ENCODE results near the gene RAP1GDS1.

DNA sequence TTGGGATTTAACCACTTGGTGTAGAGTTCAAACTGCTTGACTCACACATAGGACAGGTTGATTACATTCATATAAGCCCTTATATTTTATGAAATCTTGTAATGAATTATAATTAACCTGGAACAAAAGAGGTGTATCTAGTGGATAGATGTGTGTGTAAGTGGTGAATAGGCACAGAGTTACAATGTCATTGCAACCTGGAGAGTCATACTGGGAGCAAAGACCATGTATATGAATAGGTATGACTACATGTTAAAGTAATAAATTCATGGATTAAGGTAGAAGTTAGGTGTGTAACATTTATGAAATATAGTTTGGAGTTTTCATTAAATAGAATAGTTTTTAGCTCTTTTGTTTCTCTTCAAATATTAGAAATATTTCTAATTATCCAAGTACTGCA, 26.1 kb downstream of the RAP1GDS1 start:
- TF ChIP-seq PPARA (CRISPR knock-in tag; IDR thresholded peaks at IDR 0.05; ENCODE audit: borderline replicate concordance) (no peak), ZNF565 (CRISPR knock-in tag; conservative IDR thresholded peaks at IDR 0.05; ENCODE audit: low read depth) (no peak), ZFP30 (CRISPR knock-in tag; IDR thresholded peaks at IDR 0.05) (no peak)
- TF ChIP-seq, protein P1, sequence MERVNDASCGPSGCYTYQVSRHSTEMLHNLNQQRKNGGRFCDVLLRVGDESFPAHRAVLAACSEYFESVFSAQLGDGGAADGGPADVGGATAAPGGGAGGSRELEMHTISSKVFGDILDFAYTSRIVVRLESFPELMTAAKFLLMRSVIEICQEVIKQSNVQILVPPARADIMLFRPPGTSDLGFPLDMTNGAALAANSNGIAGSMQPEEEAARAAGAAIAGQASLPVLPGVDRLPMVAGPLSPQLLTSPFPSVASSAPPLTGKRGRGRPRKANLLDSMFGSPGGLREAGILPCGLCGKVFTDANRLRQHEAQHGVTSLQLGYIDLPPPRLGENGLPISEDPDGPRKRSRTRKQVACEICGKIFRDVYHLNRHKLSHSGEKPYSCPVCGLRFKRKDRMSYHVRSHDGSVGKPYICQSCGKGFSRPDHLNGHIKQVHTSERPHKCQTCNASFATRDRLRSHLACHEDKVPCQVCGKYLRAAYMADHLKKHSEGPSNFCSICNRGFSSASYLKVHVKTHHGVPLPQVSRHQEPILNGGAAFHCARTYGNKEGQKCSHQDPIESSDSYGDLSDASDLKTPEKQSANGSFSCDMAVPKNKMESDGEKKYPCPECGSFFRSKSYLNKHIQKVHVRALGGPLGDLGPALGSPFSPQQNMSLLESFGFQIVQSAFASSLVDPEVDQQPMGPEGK (CRISPR knock-in tag; IDR thresholded peaks at IDR 0.05; ENCODE audit: borderline replicate concordance), result no peak

Data from SK-N-SH treated with all-trans-retinoic acid at 6 μM for 48 hours (cell line).